GM12878 (cell line): ENCODE results near the gene NKX1-1. TPM values are rescaled to one million over a fixed set of nuclear protein-coding genes. Genes with fewer than 3 reads are reported as not detected.

ENCODE experiments used
- EGR1 ChIP-seq, 2 experiments: IDR thresholded peaks; 1 replicate in 1 of 2; 2 replicates in 1 of 2; pipeline ENCODE4 v1.6.1; 2011 to 2012; ENCODE audit warnings: low read depth in 2 of 2, low read length in 2 of 2, borderline replicate concordance in 1 of 2, mild to moderate bottlenecking in 1 of 2, moderate library complexity in 1 of 2
- RCOR1 ChIP-seq: conservative IDR thresholded peaks from 2 replicates; pipeline ENCODE4 v1.6.1; 2012; ENCODE audit warnings: low read depth, low read length, improper control_type of control experiment
- REST ChIP-seq: IDR thresholded peaks from 2 replicates; pipeline ENCODE4 v1.6.1; 2012; ENCODE audit warnings: mild to moderate bottlenecking, low read depth, low read length
- SIN3A ChIP-seq: IDR thresholded peaks from 2 replicates; pipeline ENCODE4 v1.6.1; 2012; ENCODE audit warnings: low read depth, low read length, improper control_type of control experiment
- ZBTB33 ChIP-seq: fragments of 450-650 bp; IDR thresholded peaks from 2 replicates; pipeline ENCODE4 v1.6.1; 2017; ENCODE audit warnings: mild to moderate bottlenecking
- ZBTB40 ChIP-seq: fragments of 450-650 bp; IDR thresholded peaks from 2 replicates; pipeline ENCODE4 v1.6.1; 2016; ENCODE audit warnings: mild to moderate bottlenecking, moderate library complexity, borderline replicate concordance
- polyA plus RNA-seq, 11 experiments: library from polyadenylated mRNA; depleted of rRNA in 4 of 11; unstranded in 6 of 11; stranded (reverse) in 5 of 11; fragments of >200 nt; fragmentation: Nextera tagmentation in 4 of 11; fragmentation: Illumina TruSeq in 1 of 11; extraction: Ambion mirVana in 4 of 11; extraction: Trizol in 1 of 11; gene quantifications; 1 replicate in 1 of 11; 2 replicates in 10 of 11; pipeline versions ENCODE4 v1.2.1 to v1.2.3, GENCODE V29; 2011 to 2016; ENCODE audit warnings: inconsistent platforms in 2 of 11, missing spikeins in 2 of 11, low read depth in 1 of 11
- total RNA-seq, 4 experiments: library from RNA; depleted of rRNA in 3 of 4; stranded (reverse); fragments of >200 nt in 3 of 4; fragmentation: Illumina TruSeq in 1 of 4; extraction: Trizol in 1 of 4; gene quantifications; 2 replicates each; pipeline versions ENCODE4 v1.2.1 to v1.2.3, GENCODE V29; 2013 to 2021

NKX1-1 gene
- total and polyA plus RNA-seq, 10 of the 15 experiments (the other 5 are each of a cell fraction or from before 2014, with no cell fraction given), result not detected

GRCh38 chr4:1410491-1411325 lies 4.5 kb upstream of the NKX1-1 start (continued):
- TF ChIP-seq REST (peak; percentile 96), SIN3A (0 out of 2 replicates have a peak, but pooled peaks have one; percentile 64), EGR1 (IDR thresholded peaks at IDR 0.05; ENCODE audit: borderline replicate concordance in 1 of 2, low read depth in 2 of 2, low read length in 2 of 2) (0 out of 3 replicates have a peak, but pooled peaks of 1 of the 2 experiments have one; percentile 10), ZBTB33 (no peak), ZBTB40 (peak; percentile 74), RCOR1 (peak; percentile 74; the same call in 1 of the 2 replicates)
